DOHH2 (cell line): ENCODE data around the gene TMEM273.

ENCODE experiments used
- H3F3A ChIP-seq: fragments of 200-600 bp; sonication (generic), shearing (Covaris generic); 2 replicates; pipeline ENCODE4 v1.6.0; 2016; ENCODE audit warnings: antibody characterized with exemption, mild to moderate bottlenecking; ENCODE audit not compliant: control insufficient read depth, insufficient read depth
- H3K27ac ChIP-seq: fragments of 200-600 bp; sonication (generic); 2 replicates; pipeline ENCODE4 v1.5.1; 2014; ENCODE audit warnings: low read depth, mild to moderate bottlenecking, low read length, moderate library complexity
- H3K27me3 ChIP-seq: fragments of 200-600 bp; sonication (generic); 2 replicates; pipeline ENCODE4 v1.6.1; 2014; ENCODE audit warnings: mild to moderate bottlenecking, low read length, mixed read lengths; ENCODE audit not compliant: control insufficient read depth
- H3K36me3 ChIP-seq: fragments of 200-600 bp; sonication (generic); 2 replicates; pipeline ENCODE4 v1.6.1; 2014; ENCODE audit warnings: mild to moderate bottlenecking, low read length, moderate library complexity, mixed read lengths; ENCODE audit not compliant: control insufficient read depth
- H3K4me1 ChIP-seq: fragments of 200-600 bp; sonication (generic); 2 replicates; pipeline ENCODE4 v1.6.1; 2014; ENCODE audit warnings: mild to moderate bottlenecking, low read length, mixed read lengths; ENCODE audit not compliant: control insufficient read depth
- H3K4me2 ChIP-seq: fragments of 200-600 bp; sonication (generic); 2 replicates; pipeline ENCODE4 v1.6.0; 2014; ENCODE audit warnings: mild to moderate bottlenecking, low read length, moderate library complexity
- H3K4me3 ChIP-seq: fragments of 200-600 bp; sonication (generic); 2 replicates; pipeline ENCODE4 v1.5.1; 2014; ENCODE audit warnings: mild to moderate bottlenecking, low read length, mixed read lengths
- H3K79me2 ChIP-seq: fragments of 200-600 bp; sonication (generic); 2 replicates; pipeline ENCODE4 v1.6.1; 2014; ENCODE audit warnings: mild to moderate bottlenecking, low read length, mixed read lengths; ENCODE audit not compliant: control insufficient read depth
- H3K9me2 ChIP-seq: fragments of 200-600 bp; sonication (generic); replicated peaks from 2 replicates; pipeline ENCODE4 v1.6.1; 2014; ENCODE audit warnings: mild to moderate bottlenecking, low read length, mixed read lengths; ENCODE audit not compliant: control insufficient read depth
- H3K9me3 ChIP-seq: fragments of 200-600 bp; sonication (generic); 2 replicates; pipeline ENCODE4 v1.6.1; 2014; ENCODE audit warnings: antibody characterized with exemption, low read length, mixed read lengths; ENCODE audit not compliant: control insufficient read depth, insufficient read depth
- H4K20me1 ChIP-seq: fragments of 200-600 bp; sonication (generic); 2 replicates; pipeline ENCODE4 v1.6.0; 2014; ENCODE audit warnings: low read depth, mild to moderate bottlenecking, antibody characterized with exemption, low read length, moderate library complexity; ENCODE audit not compliant: control insufficient read depth, insufficient read depth
- EZH2phosphoT487 ChIP-seq: fragments of 200-600 bp; sonication (generic); IDR thresholded peaks from 2 replicates; pipeline ENCODE4 v1.6.1; 2017; ENCODE audit warnings: borderline replicate concordance, mild to moderate bottlenecking, antibody characterized with exemption, low read length, moderate library complexity, mixed read lengths
- TF ChIP-seq, protein P1 (sequence below): fragments of 200-600 bp; sonication (generic); IDR thresholded peaks from one replicate; pipeline ENCODE4 v1.5.1; 2014; ENCODE audit warnings: antibody characterized with exemption, mild to moderate bottlenecking, low read depth, low read length; ENCODE audit not compliant: poor library complexity, severe bottlenecking

TMEM273 gene

DNA sequence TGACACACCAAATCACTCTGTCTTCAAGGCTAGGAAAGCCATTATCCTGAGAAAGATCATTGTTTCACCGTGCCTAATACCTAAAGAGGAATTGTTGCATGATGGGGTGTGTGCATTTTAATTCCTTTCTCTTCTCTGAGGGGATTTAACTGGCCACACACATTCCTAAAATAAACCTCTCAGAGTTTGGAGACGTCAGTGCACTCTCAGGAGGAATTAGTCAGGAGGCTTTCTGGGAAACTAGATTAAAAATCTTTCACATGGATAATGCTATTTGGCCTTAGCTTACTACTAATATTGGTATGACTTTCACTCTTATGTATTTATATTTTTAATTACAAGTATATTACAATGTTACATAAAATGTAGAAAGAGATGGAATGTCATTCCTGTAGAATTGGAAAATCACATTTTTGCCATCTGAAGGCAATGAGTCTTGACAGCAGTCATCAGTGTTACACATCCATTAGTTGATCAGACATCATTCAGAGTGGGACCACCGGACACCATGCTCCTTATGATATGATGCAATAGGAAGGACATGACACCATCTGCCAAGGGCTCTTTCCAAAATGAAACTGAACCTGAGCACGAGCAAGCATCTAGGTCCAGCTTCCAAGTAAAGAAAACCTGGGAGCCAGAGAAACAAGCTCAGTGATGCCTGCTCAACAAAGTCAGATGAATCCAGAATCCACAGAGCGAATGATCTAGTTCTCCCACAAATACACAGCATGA is 43.1 kb upstream of the TMEM273 start:
- TF ChIP-seq EZH2phosphoT487: no peak
- TF ChIP-seq, protein P1, sequence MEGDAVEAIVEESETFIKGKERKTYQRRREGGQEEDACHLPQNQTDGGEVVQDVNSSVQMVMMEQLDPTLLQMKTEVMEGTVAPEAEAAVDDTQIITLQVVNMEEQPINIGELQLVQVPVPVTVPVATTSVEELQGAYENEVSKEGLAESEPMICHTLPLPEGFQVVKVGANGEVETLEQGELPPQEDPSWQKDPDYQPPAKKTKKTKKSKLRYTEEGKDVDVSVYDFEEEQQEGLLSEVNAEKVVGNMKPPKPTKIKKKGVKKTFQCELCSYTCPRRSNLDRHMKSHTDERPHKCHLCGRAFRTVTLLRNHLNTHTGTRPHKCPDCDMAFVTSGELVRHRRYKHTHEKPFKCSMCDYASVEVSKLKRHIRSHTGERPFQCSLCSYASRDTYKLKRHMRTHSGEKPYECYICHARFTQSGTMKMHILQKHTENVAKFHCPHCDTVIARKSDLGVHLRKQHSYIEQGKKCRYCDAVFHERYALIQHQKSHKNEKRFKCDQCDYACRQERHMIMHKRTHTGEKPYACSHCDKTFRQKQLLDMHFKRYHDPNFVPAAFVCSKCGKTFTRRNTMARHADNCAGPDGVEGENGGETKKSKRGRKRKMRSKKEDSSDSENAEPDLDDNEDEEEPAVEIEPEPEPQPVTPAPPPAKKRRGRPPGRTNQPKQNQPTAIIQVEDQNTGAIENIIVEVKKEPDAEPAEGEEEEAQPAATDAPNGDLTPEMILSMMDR: no peak
- Histone ChIP-seq H3K4me1 (no peaks in the 10 kb centered on the region), H3K4me2 (no peak overlapping the region), H3K27me3 (peaks cover 3% of the 10 kb centered on the region; the same call in 1 of the 2 replicates), H3K27ac (no peak overlapping the region), H3K4me3 (no peak overlapping the region), H3K9me2 (no peaks in the 10 kb centered on the region), H3K9me3 (no peaks in the 10 kb centered on the region), H4K20me1 (no peaks in the 10 kb centered on the region), H3F3A (no peaks in the 10 kb centered on the region), H3K79me2 (no peaks in the 10 kb centered on the region), H3K36me3 (no peaks in the 10 kb centered on the region)

DNA sequence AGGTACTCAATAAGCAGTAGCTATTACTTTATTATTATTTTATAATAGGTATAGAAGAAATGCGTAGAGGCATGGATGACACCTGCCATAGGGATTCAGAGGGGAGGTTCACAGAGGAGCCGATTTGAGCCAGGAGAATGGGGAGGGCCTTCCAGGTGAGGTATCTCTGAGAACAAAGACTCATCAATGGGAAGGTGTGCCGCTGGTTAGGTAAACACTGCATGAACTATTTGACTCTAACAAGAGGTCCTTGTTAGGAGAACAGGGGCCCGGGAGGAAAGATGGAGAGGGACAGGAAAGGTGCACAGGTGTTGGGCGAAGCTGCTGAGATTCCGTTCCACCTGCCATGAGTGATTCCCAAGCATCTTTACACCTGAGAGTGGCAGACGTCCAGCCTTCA is 41.8 kb upstream of the TMEM273 start:
- Histone ChIP-seq H3K27ac (no peak overlapping the region), H3K9me3 (no peaks in the 10 kb centered on the region), H3K79me2 (no peaks in the 10 kb centered on the region), H4K20me1 (no peaks in the 10 kb centered on the region), H3K4me3 (no peak overlapping the region), H3K4me2 (no peak overlapping the region), H3K27me3 (no peaks in the 10 kb centered on the region), H3K36me3 (no peaks in the 10 kb centered on the region), H3K4me1 (no peaks in the 10 kb centered on the region), H3F3A (no peaks in the 10 kb centered on the region), H3K9me2 (no peaks in the 10 kb centered on the region)
- no peak for TF ChIP-seq EZH2phosphoT487
- TF ChIP-seq, protein P1: no peak

DNA sequence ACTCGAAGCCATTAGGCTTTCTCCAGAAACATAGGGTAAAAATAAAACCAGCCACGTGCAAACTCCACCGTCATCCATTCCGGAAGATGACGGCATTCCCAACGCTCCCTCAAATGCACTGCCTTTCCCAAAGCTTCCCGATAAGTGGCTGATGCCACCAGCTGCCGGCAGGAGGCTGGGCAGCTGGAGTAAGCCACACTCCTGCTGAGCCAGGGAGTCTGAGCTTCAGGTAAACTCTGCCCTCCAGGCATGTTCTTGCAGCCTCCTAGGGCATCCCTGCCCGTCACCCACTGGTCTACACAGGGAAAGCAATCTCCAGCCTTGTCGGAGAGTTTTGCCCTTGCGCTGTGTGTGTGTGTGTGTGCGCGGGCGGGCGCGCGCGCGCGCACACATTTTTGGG is 40.5 kb upstream of the TMEM273 start:
- H3K79me2 ChIP-seq: no peaks in the 10 kb centered on the region
- no peaks in the 10 kb centered on the region for H3K36me3 ChIP-seq
- no peaks in the 10 kb centered on the region for H4K20me1 ChIP-seq
- H3K27ac ChIP-seq: no peak overlapping the region
- no peak overlapping the region for H3K4me3 ChIP-seq
- H3K4me2 ChIP-seq: no peak overlapping the region
- no peaks in the 10 kb centered on the region for H3K9me3 ChIP-seq
- H3K27me3 ChIP-seq: no peaks in the 10 kb centered on the region
- no peaks in the 10 kb centered on the region for H3F3A ChIP-seq
- TF ChIP-seq, protein P1: no peak
- no peak for TF ChIP-seq EZH2phosphoT487
- H3K9me2 ChIP-seq: no peaks in the 10 kb centered on the region
- H3K4me1 ChIP-seq: no peaks in the 10 kb centered on the region
